HG03460 (cell line): ENCODE results near the gene TAS2R13.

Experiments
- ATAC-seq: cut with Tn5 transposase; IDR thresholded peaks from one replicate; pipeline ENCODE4 v1.9.1; 2021; ENCODE audit not compliant: unreplicated experiment

The TAS2R13 gene, protein sequence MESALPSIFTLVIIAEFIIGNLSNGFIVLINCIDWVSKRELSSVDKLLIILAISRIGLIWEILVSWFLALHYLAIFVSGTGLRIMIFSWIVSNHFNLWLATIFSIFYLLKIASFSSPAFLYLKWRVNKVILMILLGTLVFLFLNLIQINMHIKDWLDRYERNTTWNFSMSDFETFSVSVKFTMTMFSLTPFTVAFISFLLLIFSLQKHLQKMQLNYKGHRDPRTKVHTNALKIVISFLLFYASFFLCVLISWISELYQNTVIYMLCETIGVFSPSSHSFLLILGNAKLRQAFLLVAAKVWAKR

DNA sequence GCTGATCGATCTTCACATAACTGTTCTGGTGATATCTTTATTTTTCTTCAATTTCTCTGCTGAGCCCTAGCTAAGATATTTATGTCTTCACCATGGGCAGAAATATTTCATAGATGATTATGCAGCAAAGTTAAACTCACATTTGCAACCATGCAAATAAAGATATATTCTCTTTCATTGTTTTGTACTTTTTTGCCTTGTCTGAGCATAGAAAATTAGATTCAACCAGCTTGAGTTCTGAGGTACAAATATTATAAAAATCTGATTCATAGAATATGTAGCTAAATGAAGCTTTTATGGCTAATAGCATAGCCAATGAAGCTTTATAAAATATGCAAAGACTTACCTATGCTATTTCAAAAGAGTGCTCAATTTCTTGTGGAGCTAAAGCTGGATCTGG, at the start of gene TAS2R13:
TAS2R13 (minus strand) TSS at position 101 of the 400 bp plus-strand sequence. CDS start 264 bp downstream, outside the sequence.
- ATAC-seq = no peak

DNA sequence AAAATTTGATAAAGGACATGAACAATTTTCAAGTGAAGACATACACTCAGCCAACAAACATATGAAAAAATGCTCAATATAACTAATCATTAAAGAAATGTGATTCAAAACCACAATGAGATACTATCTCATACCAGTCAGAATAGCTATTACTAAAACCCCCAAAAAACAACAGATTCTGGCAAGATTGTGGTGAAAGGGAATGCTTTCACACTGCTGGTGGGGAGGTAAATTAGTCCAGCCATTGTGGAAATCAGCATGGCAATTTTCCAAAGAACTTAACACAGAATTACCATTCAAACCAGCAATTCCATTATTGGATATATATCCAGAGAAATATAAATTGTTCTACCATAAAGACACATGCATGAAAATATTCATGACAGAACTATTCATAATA, 48.4 kb upstream of the TAS2R13 start:
- ATAC-seq = no peak

DNA sequence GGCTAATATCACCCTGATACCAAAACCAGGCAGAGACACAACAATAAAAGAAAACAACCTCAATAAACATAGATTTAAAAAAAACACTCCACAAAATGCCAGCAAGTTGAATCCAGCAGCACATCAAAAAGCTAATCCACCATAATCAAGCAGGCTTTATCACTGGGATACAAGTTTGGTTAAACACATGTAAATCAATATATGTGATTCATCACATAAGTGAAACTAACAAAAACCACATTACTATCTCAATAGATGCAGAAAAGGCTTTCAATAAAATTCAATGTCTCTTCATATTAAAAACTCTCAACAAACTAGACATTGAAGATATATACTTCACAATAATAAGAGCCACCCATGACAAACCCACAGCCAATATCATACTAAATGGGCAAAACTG, 46.7 kb upstream of the TAS2R13 start:
- no peak for ATAC-seq

DNA sequence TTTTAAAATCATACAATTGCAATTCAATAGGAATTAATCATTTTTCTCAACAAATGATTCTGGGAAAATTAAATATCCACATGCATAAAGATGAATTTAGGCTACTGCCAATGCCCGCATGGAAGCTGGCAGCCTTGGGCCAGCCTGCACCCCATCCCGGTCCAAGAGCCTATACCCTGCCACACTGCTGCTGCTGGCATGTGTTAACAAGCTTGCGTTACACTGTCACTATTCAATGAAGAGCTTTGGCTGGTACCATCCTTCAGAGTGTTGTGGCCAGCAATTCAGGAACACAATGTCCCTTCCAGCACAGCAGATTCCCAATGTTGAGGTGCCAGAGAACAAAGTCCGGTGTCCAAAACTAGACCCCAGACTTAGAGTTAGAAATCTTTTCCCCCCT, 43.3 kb upstream of the TAS2R13 start:
- no peak for ATAC-seq

DNA sequence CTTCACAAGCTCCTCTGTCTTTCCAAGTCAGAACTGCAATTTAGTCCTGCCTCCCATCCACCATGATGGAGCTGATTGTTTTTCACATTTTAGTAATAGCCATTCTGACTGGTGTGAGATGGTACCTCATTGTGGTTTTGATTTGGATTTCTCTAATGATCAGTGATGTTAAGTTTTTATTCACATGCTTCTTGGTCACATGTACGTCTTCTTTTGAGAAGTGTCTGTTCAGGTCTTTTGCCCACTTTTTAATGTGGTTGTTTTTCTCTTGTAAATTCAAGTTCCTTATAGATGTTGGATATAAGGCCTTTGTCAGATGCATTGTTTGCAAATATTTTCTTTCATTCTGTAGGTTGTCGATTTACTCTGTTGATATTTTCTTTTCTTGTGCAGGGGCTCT, 33.8 kb upstream of the TAS2R13 start:
- no peak for ATAC-seq

DNA sequence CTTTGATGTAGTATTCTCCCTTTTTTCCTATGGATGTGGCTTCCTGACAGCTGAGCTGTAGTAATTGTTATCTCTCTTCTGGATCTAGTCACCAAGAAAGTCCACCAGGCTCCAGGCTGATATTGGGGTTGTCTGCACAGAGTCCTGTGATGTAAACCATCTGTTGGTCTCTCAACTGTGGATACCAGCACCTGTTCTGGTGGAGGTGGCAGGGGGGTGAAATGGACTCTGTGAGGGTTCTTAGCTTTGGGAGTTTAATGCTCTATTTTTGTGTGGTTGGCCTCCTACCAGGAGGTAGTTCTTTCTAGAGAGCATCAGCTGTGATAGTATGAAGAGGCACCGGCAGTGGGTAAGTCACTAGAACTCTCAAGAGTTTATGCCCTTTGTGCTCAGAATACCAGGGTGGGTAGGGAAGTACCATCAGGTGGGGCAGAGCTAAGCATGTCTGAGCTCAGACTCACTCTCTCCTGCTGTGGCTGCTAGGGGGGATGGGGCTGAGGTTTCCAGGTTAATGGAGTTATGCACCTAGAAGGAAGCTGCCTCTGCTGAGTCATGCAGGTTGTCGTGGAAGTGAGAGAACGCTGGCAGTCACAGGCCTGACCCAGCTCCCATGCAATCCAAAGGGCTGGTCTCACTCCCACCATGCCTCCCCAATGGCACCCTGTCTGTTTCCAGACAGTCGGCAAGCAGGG, 32.7 kb upstream of the TAS2R13 start:
- ATAC-seq = no peak

DNA sequence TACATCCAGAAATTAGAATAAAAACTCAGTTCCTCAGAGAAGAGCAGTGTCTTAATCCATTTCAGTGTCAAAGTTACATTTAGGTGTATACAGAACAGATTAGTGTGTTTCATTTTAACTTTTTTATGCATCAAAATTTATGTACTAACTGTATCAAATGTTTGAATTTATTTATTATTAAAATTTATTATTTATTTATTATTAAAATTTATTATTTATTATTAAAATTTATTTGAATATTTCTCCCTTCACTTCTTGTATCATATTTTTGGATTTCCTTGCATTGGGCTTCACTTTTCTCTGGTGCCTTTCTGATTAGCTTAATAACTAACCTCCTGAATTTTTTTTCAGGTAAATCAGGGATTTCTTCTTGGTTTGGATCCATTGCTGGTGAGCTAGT, 32.0 kb upstream of the TAS2R13 start:
- no peak for ATAC-seq

DNA sequence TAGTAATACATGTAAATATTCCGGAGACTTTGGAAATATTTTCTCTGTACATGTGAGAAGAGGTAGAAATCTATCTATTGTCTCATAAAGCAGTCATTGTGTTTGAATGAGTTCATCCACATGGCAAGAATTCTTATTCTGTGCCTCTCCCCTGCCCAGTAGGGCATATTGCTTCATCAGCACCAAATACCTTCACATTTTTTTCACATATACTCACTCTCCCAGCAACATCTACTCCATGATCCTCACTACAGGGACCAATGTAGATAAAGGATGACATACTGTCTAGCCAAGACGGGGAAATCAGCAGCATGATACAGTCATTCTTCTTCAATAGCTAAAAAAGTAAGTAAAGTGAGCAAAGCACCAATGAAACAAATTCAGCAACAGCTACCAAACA, 31.0 kb upstream of the TAS2R13 start:
- ATAC-seq = no peak

DNA sequence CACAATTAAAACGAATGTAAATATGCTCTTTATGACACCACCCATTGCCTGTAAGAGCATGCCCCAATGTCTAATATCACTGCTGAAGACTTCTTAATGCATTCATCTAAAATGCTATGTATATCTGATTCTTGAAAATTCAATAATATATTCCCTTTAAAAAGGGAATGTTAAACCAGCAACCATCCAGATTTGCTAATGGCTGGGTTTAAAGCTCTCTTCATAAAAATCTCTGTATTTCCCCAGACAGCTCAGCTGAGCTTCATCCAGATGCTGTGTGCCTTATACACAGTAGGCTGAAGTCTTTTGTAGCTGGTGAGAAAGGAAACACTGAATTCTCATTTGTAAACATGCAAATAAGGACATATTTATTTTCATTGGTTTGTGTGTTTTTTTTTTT, 29.8 kb upstream of the TAS2R13 start, which contains the start of gene TAS2R14:
TAS2R14 (minus strand) TSS at position 101 of the 400 bp plus-strand sequence; CDS start at position 45, 56 bp downstream.
- no peak for ATAC-seq

DNA sequence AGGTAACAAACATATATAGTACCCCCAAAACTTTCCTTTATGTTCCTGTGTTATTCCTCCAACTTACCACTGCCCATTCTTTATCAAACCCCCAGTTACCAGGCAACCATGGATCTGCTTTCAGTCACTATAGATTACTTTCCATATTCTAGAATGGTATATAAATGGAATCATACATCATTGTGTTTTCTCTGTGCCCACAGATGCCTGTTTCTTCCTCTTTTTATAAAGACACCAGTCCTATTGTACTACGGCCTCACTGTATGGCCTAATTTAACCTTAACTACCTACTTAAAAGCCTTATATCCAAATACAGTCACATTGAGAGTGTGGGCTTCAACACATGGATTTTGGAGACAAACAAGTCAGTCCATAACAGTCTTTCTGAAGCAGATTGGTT, 27.1 kb upstream of the TAS2R13 start:
- ATAC-seq = no peak

DNA sequence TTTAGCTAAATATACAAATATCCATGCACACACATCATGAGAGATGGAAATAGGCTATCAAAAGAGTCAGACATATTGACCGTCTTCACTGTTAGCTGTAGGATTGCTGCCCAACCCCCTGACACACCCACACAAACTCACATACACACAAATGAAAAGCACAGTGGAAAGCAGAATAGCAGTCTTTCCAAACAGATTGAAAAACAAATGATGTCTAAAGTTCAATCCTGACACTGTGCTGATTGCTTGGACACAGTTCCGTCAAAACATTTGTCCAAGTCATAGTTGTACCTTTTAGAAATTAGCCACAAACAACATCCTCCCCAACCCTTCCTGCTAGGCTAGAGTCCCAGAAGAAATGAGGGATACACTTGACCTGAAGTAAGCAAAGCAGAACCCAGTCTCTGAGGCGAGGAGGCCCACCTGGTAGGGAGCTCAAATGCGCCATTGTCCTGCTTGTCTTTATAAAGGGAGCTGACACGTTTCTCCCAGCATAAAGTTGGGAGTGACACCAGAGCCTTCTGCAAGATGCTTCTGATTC, 19.5 kb upstream of the TAS2R13 start, which contains the start of gene PRH2:
PRH2 (plus strand) TSS at position 491 of the 541 bp plus-strand sequence; CDS start at position 529, 38 bp downstream.
- no peak for ATAC-seq

DNA sequence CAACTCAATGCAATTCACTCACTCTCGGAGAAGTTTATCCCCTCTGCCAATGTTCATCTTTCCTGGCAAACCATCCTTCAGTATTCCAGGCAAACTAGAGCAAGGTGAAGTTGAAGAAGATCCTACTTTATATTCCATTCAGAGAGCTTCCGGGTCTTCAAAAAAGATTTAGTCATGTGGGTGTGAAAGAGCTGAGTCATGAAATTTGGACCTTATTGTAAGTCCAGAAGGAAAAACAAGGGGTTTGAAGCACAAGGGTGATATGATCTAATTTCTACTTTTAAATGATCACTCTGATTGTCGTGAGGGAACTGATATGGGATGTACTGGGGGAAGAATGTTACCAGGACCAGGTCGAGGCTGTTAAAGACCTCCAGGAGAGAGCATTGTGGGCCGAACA, 16.9 kb upstream of the TAS2R13 start:
- no peak for ATAC-seq

DNA sequence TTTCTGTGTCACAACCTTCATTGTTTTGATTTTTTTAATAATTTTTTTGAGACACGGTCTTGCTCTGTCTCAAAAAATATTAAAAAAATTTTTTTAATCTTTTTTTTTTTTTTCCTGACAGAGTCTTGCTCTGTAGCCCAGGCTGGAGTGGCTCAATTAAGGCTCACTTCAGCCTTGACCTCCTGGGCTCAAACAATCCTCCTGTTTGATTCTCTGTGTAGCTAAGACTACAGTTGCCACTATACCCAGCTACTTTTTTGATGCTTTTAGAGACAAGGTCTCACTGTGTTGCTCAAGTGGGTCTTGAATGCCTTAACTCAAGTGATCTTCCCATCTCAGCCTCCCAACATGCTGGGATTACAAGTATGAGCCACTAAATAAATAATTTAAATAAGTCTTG, 10.4 kb upstream of the TAS2R13 start:
- no peak for ATAC-seq

DNA sequence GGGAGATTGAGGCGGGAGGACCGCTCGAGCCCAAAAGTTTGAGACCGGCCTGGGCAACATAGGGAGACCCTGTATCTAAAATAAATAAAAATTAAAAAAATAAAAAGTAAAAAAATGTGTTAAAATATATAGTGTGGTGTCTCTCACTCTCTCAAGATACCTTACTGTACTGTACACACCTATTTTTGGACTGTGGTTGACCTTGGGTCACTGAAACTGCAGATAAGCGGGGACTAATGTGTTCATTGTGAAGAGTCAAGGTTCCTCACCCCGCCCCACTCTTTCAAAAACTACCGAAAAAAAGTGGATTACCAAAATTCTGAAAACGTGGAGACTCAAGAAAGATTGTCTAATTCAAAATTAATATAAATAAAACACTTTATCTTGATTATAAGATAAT, 1.0 kb upstream of the TAS2R13 start:
- no peak for ATAC-seq

DNA sequence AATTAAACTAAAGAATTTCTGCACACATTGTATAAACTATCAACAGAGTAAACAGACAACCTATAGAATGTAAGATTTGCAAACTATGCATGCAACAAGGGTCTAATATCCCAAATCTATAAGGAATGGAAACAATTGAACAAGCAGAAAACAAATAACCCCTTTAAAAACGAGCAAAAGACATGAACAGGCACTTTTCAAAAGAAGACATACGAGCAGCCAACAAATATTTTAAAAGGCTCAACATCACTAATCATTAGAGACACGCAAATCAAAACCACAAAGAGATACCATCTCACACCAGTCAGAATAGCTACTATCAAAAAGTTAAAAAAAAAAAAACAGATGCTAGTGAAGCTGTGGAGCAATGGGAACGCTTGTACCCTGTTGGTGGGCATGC, 4.7 kb downstream of the TAS2R13 start:
- no peak for ATAC-seq

DNA sequence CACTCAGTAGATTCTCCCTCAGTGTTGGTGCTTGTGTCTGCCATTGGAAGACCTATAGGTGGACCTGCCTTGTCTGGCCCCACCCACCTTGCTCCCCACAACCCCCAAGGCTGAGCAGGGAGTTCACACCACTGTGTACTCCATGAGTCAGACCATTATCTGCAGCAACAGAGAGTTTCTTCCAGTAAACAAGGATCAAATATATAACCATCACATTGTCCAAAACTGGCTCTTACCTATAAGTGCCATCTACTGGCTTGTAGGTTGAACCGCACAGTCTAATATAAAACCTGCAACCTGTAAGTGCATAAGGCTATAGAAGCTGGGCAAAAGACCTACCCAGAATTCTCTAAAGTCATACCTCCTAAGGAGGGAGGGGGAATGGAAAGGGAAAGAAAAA, 7.9 kb downstream of the TAS2R13 start:
- ATAC-seq = no peak

DNA sequence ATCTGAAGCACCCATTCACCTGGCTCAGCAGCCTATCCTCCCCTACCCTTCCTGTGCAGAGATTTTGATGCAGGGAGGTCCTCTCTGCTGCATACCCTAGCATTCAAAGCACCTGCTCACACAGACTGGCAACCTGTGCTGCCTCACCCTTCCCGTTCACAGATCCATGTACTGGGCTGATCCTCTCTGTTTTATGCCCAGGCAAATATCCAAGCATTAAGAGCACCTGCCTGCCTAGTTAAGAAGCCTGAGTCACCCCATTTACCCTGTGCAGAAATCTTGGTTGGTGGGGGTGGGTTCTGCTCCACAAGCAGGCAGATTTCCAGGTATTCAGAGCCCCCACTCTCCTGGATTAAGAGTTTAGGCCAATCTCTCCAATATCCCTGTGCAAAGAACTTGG, 8.4 kb downstream of the TAS2R13 start:
- no peak for ATAC-seq

DNA sequence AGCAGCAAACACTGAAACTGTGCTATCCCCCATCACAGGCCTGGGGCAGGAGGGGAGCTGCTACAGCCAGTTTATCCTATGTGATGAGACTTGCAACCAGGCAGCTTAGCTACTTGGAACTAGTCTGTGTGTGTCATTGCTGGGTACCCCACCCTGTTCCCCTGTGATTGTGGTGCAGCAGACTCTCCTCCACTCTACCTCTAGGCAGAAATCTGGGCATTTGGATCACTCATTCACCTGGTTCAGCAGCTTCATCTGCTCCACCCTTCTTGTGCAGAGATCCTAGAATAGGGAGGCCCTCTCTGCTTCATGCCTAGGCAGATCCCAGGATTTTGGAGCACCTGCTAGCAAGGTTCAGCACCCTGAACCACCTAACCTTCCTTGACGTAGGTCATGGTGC, 8.8 kb downstream of the TAS2R13 start:
- no peak for ATAC-seq

DNA sequence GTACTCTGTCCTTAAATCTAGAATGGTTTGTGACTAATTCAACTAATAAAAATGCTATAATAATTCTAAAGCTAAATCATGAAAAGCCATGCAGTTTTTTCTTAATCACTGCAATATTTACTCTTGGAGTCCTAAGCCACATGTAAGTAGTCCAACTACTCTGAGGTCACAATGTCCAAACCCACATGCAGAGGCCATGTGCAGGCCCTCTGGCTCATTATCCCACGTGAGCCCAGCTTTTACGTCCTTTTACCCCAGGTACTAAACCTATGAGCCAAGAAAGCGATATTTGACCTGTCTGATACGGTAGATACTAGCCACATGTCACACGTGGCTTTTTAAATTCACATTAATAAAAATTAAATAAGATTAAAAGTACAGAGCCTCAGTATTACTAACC, 12.5 kb downstream of the TAS2R13 start:
- no peak for ATAC-seq

DNA sequence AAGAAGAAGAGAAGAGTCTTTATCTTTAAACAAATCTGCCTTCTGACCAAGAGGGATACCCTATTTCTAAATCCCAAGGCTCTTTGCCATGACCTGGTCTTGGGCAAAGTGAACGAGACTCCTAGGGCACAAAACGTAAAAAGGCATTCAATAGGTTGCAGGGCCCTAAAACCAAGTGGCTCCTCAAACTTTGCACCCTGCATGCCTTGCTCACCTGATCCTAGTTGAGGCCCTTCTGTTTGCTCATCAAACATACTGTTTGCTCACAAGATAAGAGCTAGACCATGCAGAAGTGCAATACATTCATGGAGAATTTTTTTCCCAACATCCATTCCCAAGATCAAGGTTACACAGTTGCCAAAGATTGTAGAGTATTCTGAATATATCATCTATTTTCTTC, 17.4 kb downstream of the TAS2R13 start:
- ATAC-seq = no peak

DNA sequence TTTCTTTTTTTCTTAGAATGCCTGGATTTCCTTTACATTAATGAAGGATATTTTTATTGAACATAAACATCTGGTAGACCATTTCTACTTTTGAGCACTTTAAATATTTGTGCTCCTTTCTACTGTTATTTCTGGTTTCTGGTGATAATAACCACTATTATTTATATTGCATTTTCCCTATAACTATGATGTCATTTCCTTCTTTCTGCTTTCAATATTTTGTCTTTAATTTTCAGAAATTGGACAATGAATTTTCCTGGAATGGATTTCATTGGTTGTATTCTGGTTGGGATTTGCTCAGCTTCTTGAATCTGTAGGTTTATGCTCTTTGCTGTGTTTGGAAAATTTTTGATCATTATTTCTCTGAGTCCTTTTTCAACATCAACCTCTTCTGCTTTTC, 20.1 kb downstream of the TAS2R13 start:
- no peak for ATAC-seq

DNA sequence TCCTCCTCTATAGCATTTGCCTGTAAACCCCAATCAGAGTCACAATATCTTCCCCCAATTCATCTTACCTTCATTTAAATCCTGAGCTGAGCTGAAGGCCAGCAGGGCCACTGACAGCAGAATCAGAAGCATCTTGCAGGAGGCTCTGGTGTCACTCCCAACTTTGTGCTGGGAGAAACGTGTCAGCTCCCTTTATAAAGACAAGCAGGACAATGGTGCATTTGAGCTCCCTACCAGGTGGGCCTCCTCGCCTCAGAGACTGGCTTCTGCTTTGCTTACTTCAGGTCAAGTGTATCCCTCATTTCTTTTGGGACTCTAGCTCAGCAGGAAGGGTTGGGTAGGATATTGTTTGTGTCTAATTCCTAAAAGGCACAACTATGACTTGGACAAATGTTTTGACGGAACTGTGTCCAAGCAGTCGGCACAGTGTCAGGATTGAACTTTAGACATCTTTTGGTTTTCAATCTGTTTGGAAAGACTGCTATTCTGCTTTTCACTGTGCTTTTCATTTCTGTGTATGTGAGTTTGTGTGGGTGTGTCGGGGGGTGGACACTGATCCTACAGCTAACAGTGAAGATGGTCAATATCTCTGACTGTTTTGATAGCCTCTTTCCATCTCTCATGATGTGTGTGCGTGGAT, 25.2 kb downstream of the TAS2R13 start, which contains the start of gene PRH1:
PRH1 (minus strand) TSS at position 170 of the 640 bp plus-strand sequence; CDS start at position 132, 38 bp downstream.
- ATAC-seq = no peak
